ENCODE measurements around the gene MLXIP. TPM values are rescaled to one million over a fixed set of nuclear protein-coding genes. Genes with fewer than 3 reads are reported as not detected.

The MLXIP gene
- total RNA-seq, 1 donor from 2014 or later: 16.9 TPM

- Histone ChIP-seq H3K27me3 (no peaks in the 10 kb centered on the region), H3K4me3 (no peak overlapping the region), H3K36me3 (peaks cover 0 to 52% of the 10 kb centered on the region in 2 donors), H3K9me3 (no peaks in the 10 kb centered on the region), H3K4me1 (no peaks in the 10 kb centered on the region), H3K27ac (no peak overlapping the region)
- no peak for DNase-seq (ENCODE audit: extremely low spot score in 2 of 2)
- TF ChIP-seq POLR2AphosphoS5 (IDR thresholded peaks at IDR 0.05; ENCODE audit: insufficient read depth in 1 of 2, low read depth in 1 of 2) (no peak), CTCF (IDR thresholded peaks at IDR 0.05) (no peak), POLR2A (IDR thresholded peaks at IDR 0.05) (no peak)
- intact Hi-C loops (cut with DNase I): no loop called here
Measured at GRCh38 chr12:122138181-122138580, 59.6 kb downstream of the MLXIP start.

DNA sequence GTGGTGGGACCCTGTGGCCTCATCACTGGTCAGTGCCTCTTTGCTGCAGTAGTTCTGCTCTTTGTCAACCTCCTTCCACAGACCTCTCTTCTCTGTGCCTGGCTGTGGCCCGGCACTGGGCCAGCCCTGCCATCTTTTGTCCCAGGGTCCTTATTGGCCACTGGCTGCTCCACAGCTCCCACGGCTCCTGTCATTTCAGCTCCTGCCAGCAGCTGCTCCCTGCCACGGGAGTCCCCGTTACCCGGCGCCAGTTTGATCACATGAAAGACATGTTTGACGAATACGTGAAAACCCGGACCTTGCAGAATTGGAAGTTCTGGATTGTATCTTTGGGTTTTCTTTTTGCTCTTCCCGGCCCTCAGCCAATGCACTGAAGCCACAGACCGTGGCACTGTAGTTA, 60.1 kb downstream of the MLXIP start:
- no peak for DNase-seq (ENCODE audit: extremely low spot score in 2 of 2)

GRCh38 chr12:122139266-122139665, 60.7 kb downstream of the MLXIP start:
- no peak for DNase-seq (ENCODE audit: extremely low spot score in 2 of 2)
- H3K36me3 ChIP-seq: peaks cover 0 to 51% of the 10 kb centered on the region in 2 donors
- no peaks in the 10 kb centered on the region for H3K9me3 ChIP-seq
- TF ChIP-seq POLR2A (IDR thresholded peaks at IDR 0.05) (no peak), CTCF (IDR thresholded peaks at IDR 0.05) (no peak), POLR2AphosphoS5 (IDR thresholded peaks at IDR 0.05; ENCODE audit: insufficient read depth in 1 of 2, low read depth in 1 of 2) (no peak)
- no peak overlapping the region for H3K27ac ChIP-seq
- no peak overlapping the region for H3K4me3 ChIP-seq
- no peaks in the 10 kb centered on the region for H3K4me1 ChIP-seq
- H3K27me3 ChIP-seq: no peaks in the 10 kb centered on the region
- intact Hi-C loops (cut with DNase I): no loop called here

More for the DNA sequence above, 60.1 kb downstream of the MLXIP start:
- no peaks in the 10 kb centered on the region for H3K9me3 ChIP-seq
- H3K4me1 ChIP-seq: no peaks in the 10 kb centered on the region
- peaks cover 0 to 52% of the 10 kb centered on the region in 2 donors for H3K36me3 ChIP-seq
- intact Hi-C loops (cut with DNase I): no loop called here
- TF ChIP-seq POLR2A (IDR thresholded peaks at IDR 0.05) (no peak), POLR2AphosphoS5 (IDR thresholded peaks at IDR 0.05; ENCODE audit: insufficient read depth in 1 of 2, low read depth in 1 of 2) (no peak), CTCF (IDR thresholded peaks at IDR 0.05) (no peak)
- H3K27me3 ChIP-seq: no peaks in the 10 kb centered on the region
- H3K27ac ChIP-seq: no peak overlapping the region
- H3K4me3 ChIP-seq: no peak overlapping the region

DNA sequence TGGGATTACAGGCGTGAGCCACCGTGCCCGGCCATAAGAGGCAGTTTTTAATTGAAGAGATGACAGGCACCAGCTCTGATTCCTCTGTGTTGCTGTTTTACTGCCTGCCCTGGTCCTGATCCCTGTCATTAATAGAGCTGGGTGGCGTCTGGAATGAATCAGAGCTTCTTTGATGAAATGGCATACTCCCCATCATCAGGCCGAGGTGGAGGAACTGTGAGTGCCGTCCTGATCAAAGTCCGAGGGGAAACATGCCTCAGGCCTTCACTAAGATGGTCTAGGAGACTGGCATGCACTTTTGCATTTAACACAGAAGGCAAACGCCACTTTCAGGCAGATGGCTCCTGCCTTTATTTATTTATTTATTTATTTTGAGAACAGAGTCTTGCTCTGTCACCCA, 61.4 kb downstream of the MLXIP start:
- H3K4me3 ChIP-seq: no peak overlapping the region
- intact Hi-C loops (cut with DNase I): no loop called here
- no peak overlapping the region for H3K27ac ChIP-seq
- no peaks in the 10 kb centered on the region for H3K9me3 ChIP-seq
- H3K4me1 ChIP-seq: no peaks in the 10 kb centered on the region
- no peak for TF ChIP-seq POLR2AphosphoS5 (IDR thresholded peaks at IDR 0.05; ENCODE audit: insufficient read depth in 1 of 2, low read depth in 1 of 2)
- no peak for TF ChIP-seq POLR2A (IDR thresholded peaks at IDR 0.05)
- TF ChIP-seq CTCF (IDR thresholded peaks at IDR 0.05): no peak
- H3K27me3 ChIP-seq: no peaks in the 10 kb centered on the region
- DNase-seq (ENCODE audit: extremely low spot score in 2 of 2): no peak
- H3K36me3 ChIP-seq: peaks cover 0 to 50% of the 10 kb centered on the region in 2 donors

- intact Hi-C loops (cut with DNase I): no loop called here
- peaks cover 0 to 43% of the 10 kb centered on the region in 2 donors for H3K36me3 ChIP-seq
- TF ChIP-seq CTCF (IDR thresholded peaks at IDR 0.05) (no peak), POLR2AphosphoS5 (IDR thresholded peaks at IDR 0.05; ENCODE audit: insufficient read depth in 1 of 2, low read depth in 1 of 2) (no peak), POLR2A (IDR thresholded peaks at IDR 0.05) (no peak)
- H3K27me3 ChIP-seq: no peaks in the 10 kb centered on the region
- no peak overlapping the region for H3K4me3 ChIP-seq
- no peak overlapping the region for H3K27ac ChIP-seq
- no peaks in the 10 kb centered on the region for H3K9me3 ChIP-seq
- H3K4me1 ChIP-seq: no peaks in the 10 kb centered on the region
- DNase-seq (ENCODE audit: extremely low spot score in 2 of 2): no peak
Measured at GRCh38 chr12:122140467-122141257, 62.1 kb downstream of the MLXIP start.
